ENCODE data around the gene IER5L. TPM values are rescaled to one million over a fixed set of nuclear protein-coding genes. Genes with fewer than 3 reads are reported as not detected.

The IER5L gene
- total RNA-seq, 4 donors from 2014 or later, result 0.92 to 3.4 (median 2.9) TPM

GRCh38 chr9:129211686-129212085 is 33.6 kb upstream of the IER5L start:
- DNase-seq (no peak), ATAC-seq (no peak)
- Histone ChIP-seq H3K27me3 (no peaks in the 10 kb centered on the region), H3K4me1 (no peaks in the 10 kb centered on the region), H3K27ac (no peak overlapping the region), H3K9me3 (no peaks in the 10 kb centered on the region), H3K36me3 (no peaks in the 10 kb centered on the region), H3K4me3 (no peak overlapping the region)
- TF ChIP-seq CTCF (IDR thresholded peaks at IDR 0.05 in 4 of 5, conservative IDR thresholded peaks at IDR 0.05 in 1 of 5) (no peak), POLR2A (IDR thresholded peaks at IDR 0.05) (no peak)
- in situ Hi-C loops (cut with MboI; ENCODE audit: low sequenced_read_pairs in 4 of 4) (no loop called here), intact Hi-C loops (cut with DNase I; ENCODE audit: low total_unique reads) (no loop called here)

DNA sequence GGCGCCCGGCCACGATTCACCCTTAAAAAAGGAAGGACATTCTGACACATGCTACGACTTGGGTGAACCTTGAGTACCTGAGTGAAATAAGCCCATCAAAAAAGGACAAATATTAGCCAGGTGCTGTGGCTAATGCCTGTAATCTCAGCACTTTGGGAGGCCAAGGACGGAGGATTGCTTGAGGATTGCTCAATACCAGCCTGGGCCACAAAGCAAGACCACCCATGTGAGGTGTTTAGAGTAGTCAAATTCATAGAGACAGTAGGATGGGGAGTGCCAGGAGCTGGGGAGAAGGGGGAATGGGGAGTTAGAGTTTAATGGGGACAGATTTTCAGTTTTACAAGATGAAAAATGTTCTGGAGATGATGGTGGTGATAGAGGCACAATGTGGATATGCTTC is 32.1 kb upstream of the IER5L start:
- no peak for ATAC-seq
- intact Hi-C loops (cut with DNase I; ENCODE audit: low total_unique reads), result no loop called here
- no peak for TF ChIP-seq CTCF (IDR thresholded peaks at IDR 0.05 in 4 of 5, conservative IDR thresholded peaks at IDR 0.05 in 1 of 5)
- no peak for TF ChIP-seq POLR2A (IDR thresholded peaks at IDR 0.05)
- Histone ChIP-seq H3K4me1 (no peaks in the 10 kb centered on the region), H3K4me3 (no peak overlapping the region), H3K27me3 (no peaks in the 10 kb centered on the region), H3K36me3 (no peaks in the 10 kb centered on the region), H3K27ac (no peak overlapping the region), H3K9me3 (no peaks in the 10 kb centered on the region)
- DNase-seq, result no peak
- in situ Hi-C loops (cut with MboI; ENCODE audit: low sequenced_read_pairs in 4 of 4), result no loop called here

DNA sequence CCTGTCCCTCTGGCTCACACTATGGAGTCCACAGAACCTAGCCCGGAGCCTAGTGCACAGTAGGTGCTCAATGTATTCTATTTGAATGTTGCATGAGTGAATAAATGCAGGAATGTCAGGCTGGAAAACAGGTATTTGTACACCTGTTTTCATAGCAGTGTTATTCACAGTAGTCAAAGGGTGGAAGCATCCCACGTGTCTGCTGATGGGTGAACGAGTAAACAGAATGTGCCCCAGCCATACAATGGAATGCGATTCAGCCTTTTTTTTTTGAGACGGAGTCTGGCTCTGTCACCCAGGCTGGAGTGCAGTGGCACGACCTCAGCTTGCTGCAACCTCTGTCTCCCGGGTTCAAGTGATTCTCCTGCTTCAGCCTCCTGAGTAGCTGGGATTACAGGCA is 31.5 kb upstream of the IER5L start:
- Histone ChIP-seq H3K36me3 (no peaks in the 10 kb centered on the region), H3K27ac (no peak overlapping the region), H3K4me3 (no peak overlapping the region), H3K27me3 (no peaks in the 10 kb centered on the region), H3K4me1 (no peaks in the 10 kb centered on the region), H3K9me3 (no peaks in the 10 kb centered on the region)
- DNase-seq, result no peak
- intact Hi-C loops (cut with DNase I; ENCODE audit: low total_unique reads), result no loop called here
- no peak for TF ChIP-seq CTCF (IDR thresholded peaks at IDR 0.05 in 4 of 5, conservative IDR thresholded peaks at IDR 0.05 in 1 of 5)
- TF ChIP-seq POLR2A (IDR thresholded peaks at IDR 0.05), result no peak
- ATAC-seq, result no peak
- in situ Hi-C loops (cut with MboI; ENCODE audit: low sequenced_read_pairs in 4 of 4), result no loop called here

- intact Hi-C loops (cut with DNase I; ENCODE audit: low total_unique reads), result no loop called here
- Histone ChIP-seq H3K9me3 (no peaks in the 10 kb centered on the region), H3K27ac (no peak overlapping the region), H3K27me3 (no peaks in the 10 kb centered on the region), H3K4me1 (no peaks in the 10 kb centered on the region), H3K4me3 (no peak overlapping the region), H3K36me3 (no peaks in the 10 kb centered on the region)
- in situ Hi-C loops (cut with MboI; ENCODE audit: low sequenced_read_pairs in 4 of 4), result no loop called here
- DNase-seq, result no peak
- no peak for TF ChIP-seq CTCF (IDR thresholded peaks at IDR 0.05 in 4 of 5, conservative IDR thresholded peaks at IDR 0.05 in 1 of 5)
- no peak for TF ChIP-seq POLR2A (IDR thresholded peaks at IDR 0.05)
- no peak for ATAC-seq
Measured at GRCh38 chr9:129209109-129209508, 31.0 kb upstream of the IER5L start.

Data from gastrocnemius medialis (tissue), 4 donors.